Measurements from ENCODE around the gene L1CAM.

The L1CAM gene

GRCh38 chrX:153921511-153922446 lies 35.8 kb upstream of the L1CAM start:
- Histone ChIP-seq H3K4me2 (ENCODE audit: low read length) (no peak overlapping the region), H4K12ac (ENCODE audit: low read depth, low read length) (no peak overlapping the region), H3K4ac (ENCODE audit: low read depth, low read length) (no peak overlapping the region), H2BK12ac (ENCODE audit: low read length) (no peak overlapping the region), H3K79me2 (ENCODE audit: control insufficient read depth, insufficient read depth, low read length, poor library complexity) (no peaks in the 10 kb centered on the region), H3K36me3 (ENCODE audit: control insufficient read depth in 1 of 2, insufficient read depth in 2 of 2, low read length in 2 of 2) (no peaks in the 10 kb centered on the region), H4K91ac (ENCODE audit: low read depth, low read length) (peak overlapping the region; percentile 16), H3K27ac (ENCODE audit: low read depth, low read length) (no peak overlapping the region), H2AK5ac (ENCODE audit: low read length) (no peak overlapping the region), H2BK5ac (ENCODE audit: low read depth, low read length, poor library complexity) (no peak overlapping the region), H3K4me1 (ENCODE audit: control insufficient read depth in 1 of 2, insufficient read depth in 2 of 2, low read length in 2 of 2) (peaks cover 9 to 17% of the 10 kb centered on the region in 2 experiments), H3K9me3 (ENCODE audit: insufficient read depth, low read depth, low read length) (peaks cover 2% of the 10 kb centered on the region), H3K9ac (ENCODE audit: low read length) (no peak overlapping the region), H2BK120ac (ENCODE audit: insufficient read depth, low read length, poor library complexity) (no peak overlapping the region), H3K79me1 (ENCODE audit: low read length) (no peaks in the 10 kb centered on the region), H4K8ac (ENCODE audit: low read depth, low read length) (no peak overlapping the region), H3K18ac (ENCODE audit: low read length) (no peak overlapping the region), H3K27me3 (ENCODE audit: insufficient read depth, low read length) (no peaks in the 10 kb centered on the region), H3K14ac (ENCODE audit: low read length) (no peak overlapping the region), H3K23ac (ENCODE audit: low read length) (no peak overlapping the region), H2AFZ (ENCODE audit: insufficient read depth, low read length, poor library complexity) (no peak overlapping the region), H3K4me3 (ENCODE audit: low read depth, low read length) (no peak overlapping the region)
- DNase-seq: no peak
- no CpG with 5 or more reads among the region's 40 CpGs for WGBS (ENCODE audit: extremely low coverage, insufficient coverage, insufficient read length)

GRCh38 chrX:153921070-153921469 lies 35.1 kb upstream of the L1CAM start:
- Histone ChIP-seq H3K18ac (ENCODE audit: low read length) (no peak overlapping the region), H2BK5ac (ENCODE audit: low read depth, low read length, poor library complexity) (no peak overlapping the region), H3K9me3 (ENCODE audit: insufficient read depth, low read depth, low read length) (peaks cover 2% of the 10 kb centered on the region), H3K4me3 (ENCODE audit: low read depth, low read length) (no peak overlapping the region), H4K91ac (ENCODE audit: low read depth, low read length) (no peak overlapping the region), H2BK120ac (ENCODE audit: insufficient read depth, low read length, poor library complexity) (no peak overlapping the region), H3K4me1 (ENCODE audit: control insufficient read depth in 1 of 2, insufficient read depth in 2 of 2, low read length in 2 of 2) (peaks cover 2 to 10% of the 10 kb centered on the region in 2 experiments), H3K36me3 (ENCODE audit: control insufficient read depth in 1 of 2, insufficient read depth in 2 of 2, low read length in 2 of 2) (no peaks in the 10 kb centered on the region), H2BK12ac (ENCODE audit: low read length) (no peak overlapping the region), H2AK5ac (ENCODE audit: low read length) (no peak overlapping the region), H3K27ac (ENCODE audit: low read depth, low read length) (no peak overlapping the region), H3K27me3 (ENCODE audit: insufficient read depth, low read length) (no peaks in the 10 kb centered on the region), H2AFZ (ENCODE audit: insufficient read depth, low read length, poor library complexity) (no peak overlapping the region), H3K14ac (ENCODE audit: low read length) (no peak overlapping the region), H4K12ac (ENCODE audit: low read depth, low read length) (no peak overlapping the region), H3K23ac (ENCODE audit: low read length) (no peak overlapping the region), H3K4me2 (ENCODE audit: low read length) (no peak overlapping the region), H3K9ac (ENCODE audit: low read length) (no peak overlapping the region), H3K79me1 (ENCODE audit: low read length) (no peaks in the 10 kb centered on the region), H3K79me2 (ENCODE audit: control insufficient read depth, insufficient read depth, low read length, poor library complexity) (no peaks in the 10 kb centered on the region), H3K4ac (ENCODE audit: low read depth, low read length) (no peak overlapping the region), H4K8ac (ENCODE audit: low read depth, low read length) (no peak overlapping the region)
- no CpG with 5 or more reads among the region's 16 CpGs for WGBS (ENCODE audit: extremely low coverage, insufficient coverage, insufficient read length)
- no peak for DNase-seq

GRCh38 chrX:153920546-153920945 lies 34.6 kb upstream of the L1CAM start:
- no CpG with 5 or more reads among the region's 14 CpGs for WGBS (ENCODE audit: extremely low coverage, insufficient coverage, insufficient read length)
- H3K18ac ChIP-seq (ENCODE audit: low read length): no peak overlapping the region

GRCh38 chrX:153919281-153919680 lies 33.3 kb upstream of the L1CAM start:
- no peak overlapping the region for H4K12ac ChIP-seq (ENCODE audit: low read depth, low read length)
- no peak overlapping the region for H3K4me2 ChIP-seq (ENCODE audit: low read length)
- H4K91ac ChIP-seq (ENCODE audit: low read depth, low read length): no peak overlapping the region
- H3K36me3 ChIP-seq (ENCODE audit: control insufficient read depth in 1 of 2, insufficient read depth in 2 of 2, low read length in 2 of 2): no peaks in the 10 kb centered on the region
- no peaks in the 10 kb centered on the region for H3K27me3 ChIP-seq (ENCODE audit: insufficient read depth, low read length)
- H3K79me1 ChIP-seq (ENCODE audit: low read length): no peaks in the 10 kb centered on the region
- no peak overlapping the region for H3K18ac ChIP-seq (ENCODE audit: low read length)
- no peak overlapping the region for H3K4ac ChIP-seq (ENCODE audit: low read depth, low read length)
- H4K8ac ChIP-seq (ENCODE audit: low read depth, low read length): no peak overlapping the region
- no CpG with 5 or more reads among the region's 13 CpGs for WGBS (ENCODE audit: extremely low coverage, insufficient coverage, insufficient read length)
- no peaks in the 10 kb centered on the region for H3K79me2 ChIP-seq (ENCODE audit: control insufficient read depth, insufficient read depth, low read length, poor library complexity)
- no peak overlapping the region for H3K4me3 ChIP-seq (ENCODE audit: low read depth, low read length)
- H2BK12ac ChIP-seq (ENCODE audit: low read length): no peak overlapping the region
- H3K27ac ChIP-seq (ENCODE audit: low read depth, low read length): no peak overlapping the region
- peaks cover 2% of the 10 kb centered on the region for H3K9me3 ChIP-seq (ENCODE audit: insufficient read depth, low read depth, low read length)
- DNase-seq: no peak
- no peak overlapping the region for H2BK5ac ChIP-seq (ENCODE audit: low read depth, low read length, poor library complexity)
- no peak overlapping the region for H2BK120ac ChIP-seq (ENCODE audit: insufficient read depth, low read length, poor library complexity)
- H2AK5ac ChIP-seq (ENCODE audit: low read length): no peak overlapping the region
- H2AFZ ChIP-seq (ENCODE audit: insufficient read depth, low read length, poor library complexity): no peak overlapping the region
- peaks cover 0 to 3% of the 10 kb centered on the region in 2 experiments for H3K4me1 ChIP-seq (ENCODE audit: control insufficient read depth in 1 of 2, insufficient read depth in 2 of 2, low read length in 2 of 2)
- no peak overlapping the region for H3K23ac ChIP-seq (ENCODE audit: low read length)
- H3K14ac ChIP-seq (ENCODE audit: low read length): no peak overlapping the region
- H3K9ac ChIP-seq (ENCODE audit: low read length): no peak overlapping the region

More at GRCh38 chrX:153920546-153920945, 34.6 kb upstream of the L1CAM start:
- Histone ChIP-seq H2AFZ (ENCODE audit: insufficient read depth, low read length, poor library complexity) (no peak overlapping the region), H3K4me1 (ENCODE audit: control insufficient read depth in 1 of 2, insufficient read depth in 2 of 2, low read length in 2 of 2) (peaks cover 0 to 4% of the 10 kb centered on the region in 2 experiments), H2BK120ac (ENCODE audit: insufficient read depth, low read length, poor library complexity) (no peak overlapping the region), H3K14ac (ENCODE audit: low read length) (no peak overlapping the region), H3K4me3 (ENCODE audit: low read depth, low read length) (no peak overlapping the region), H4K8ac (ENCODE audit: low read depth, low read length) (no peak overlapping the region), H2BK12ac (ENCODE audit: low read length) (no peak overlapping the region), H3K9ac (ENCODE audit: low read length) (no peak overlapping the region), H3K27ac (ENCODE audit: low read depth, low read length) (no peak overlapping the region), H2BK5ac (ENCODE audit: low read depth, low read length, poor library complexity) (no peak overlapping the region), H3K4me2 (ENCODE audit: low read length) (no peak overlapping the region), H2AK5ac (ENCODE audit: low read length) (no peak overlapping the region), H3K36me3 (ENCODE audit: control insufficient read depth in 1 of 2, insufficient read depth in 2 of 2, low read length in 2 of 2) (no peaks in the 10 kb centered on the region), H3K79me1 (ENCODE audit: low read length) (no peaks in the 10 kb centered on the region), H3K79me2 (ENCODE audit: control insufficient read depth, insufficient read depth, low read length, poor library complexity) (no peaks in the 10 kb centered on the region), H3K9me3 (ENCODE audit: insufficient read depth, low read depth, low read length) (peaks cover 2% of the 10 kb centered on the region), H3K27me3 (ENCODE audit: insufficient read depth, low read length) (no peaks in the 10 kb centered on the region), H3K4ac (ENCODE audit: low read depth, low read length) (no peak overlapping the region), H4K91ac (ENCODE audit: low read depth, low read length) (no peak overlapping the region), H3K23ac (ENCODE audit: low read length) (no peak overlapping the region), H4K12ac (ENCODE audit: low read depth, low read length) (no peak overlapping the region)
- DNase-seq: no peak

All from trophoblast cell (in vitro differentiated cells and primary cell).